HG02571 (cell line): ENCODE data around the gene CMIP.
"Not testable (repeated sequence)": the region's sequence is repeated elsewhere in the genome, so short reads cannot be mapped to it uniquely, and the experiment has no call there.

Source experiments
- ATAC-seq: cut with Tn5 transposase; IDR thresholded peaks from one replicate; pipeline ENCODE4 v1.9.1; 2021; ENCODE audit warnings: mild to moderate bottlenecking, moderate library complexity; ENCODE audit not compliant: unreplicated experiment

CMIP gene

GRCh38 chr16:81688839-81689238, 244.2 kb downstream of the CMIP start:
- ATAC-seq, result not testable (repeated sequence)

GRCh38 chr16:81692021-81692420, 247.4 kb downstream of the CMIP start:
- ATAC-seq, result no peak

GRCh38 chr16:81692571-81692970, 248.0 kb downstream of the CMIP start:
- no peak for ATAC-seq

- no peak for ATAC-seq
Measured at GRCh38 chr16:81693041-81693743, 248.6 kb downstream of the CMIP start.

- ATAC-seq, result no peak
Measured at GRCh38 chr16:81693744-81694303, 249.2 kb downstream of the CMIP start.

GRCh38 chr16:81694494-81695280, 250.1 kb downstream of the CMIP start:
- ATAC-seq, result no peak

- ATAC-seq, result no peak
Measured at GRCh38 chr16:81695321-81696165, 250.9 kb downstream of the CMIP start.

GRCh38 chr16:81696166-81696960, 251.8 kb downstream of the CMIP start:
- no peak for ATAC-seq

- ATAC-seq, result no peak
Measured at GRCh38 chr16:81696961-81697615, 252.5 kb downstream of the CMIP start.

- ATAC-seq, result no peak
Measured at GRCh38 chr16:81697616-81698309, 253.2 kb downstream of the CMIP start.

- no peak for ATAC-seq
Measured at GRCh38 chr16:81698310-81698641, 253.7 kb downstream of the CMIP start.

GRCh38 chr16:81699596-81699995, 255.0 kb downstream of the CMIP start:
- ATAC-seq, result no peak

- ATAC-seq, result no peak
Measured at GRCh38 chr16:81700071-81700779, 255.6 kb downstream of the CMIP start.

GRCh38 chr16:81700780-81701165, 256.2 kb downstream of the CMIP start:
- ATAC-seq, result no peak

GRCh38 chr16:81701296-81701970, 256.8 kb downstream of the CMIP start:
- no peak for ATAC-seq

GRCh38 chr16:81702506-81702905, 257.9 kb downstream of the CMIP start:
- ATAC-seq, result no peak

GRCh38 chr16:81703177-81704155, 258.9 kb downstream of the CMIP start:
- no peak for ATAC-seq
